HFFc6 (cell line): ENCODE results near the gene ACOT7. TPM values are rescaled to one million over a fixed set of nuclear protein-coding genes. Genes with fewer than 3 reads are reported as not detected.

Experiments
- DNase-seq: peaks from one replicate; pipeline ENCODE4 v3.0.0-alpha.2; 2018
- H3K27ac Mint-ChIP-seq: 2 replicates; pipeline ENCODE4 v1.8.0; 2020; ENCODE audit warnings: mild to moderate bottlenecking, mixed read lengths
- H3K27me3 Mint-ChIP-seq: 2 replicates; pipeline ENCODE4 v1.8.0; 2021; ENCODE audit warnings: mild to moderate bottlenecking, moderate library complexity, mixed read lengths; ENCODE audit not compliant: insufficient read depth
- H3K36me3 Mint-ChIP-seq: 2 replicates; pipeline ENCODE4 v1.8.0; 2021; ENCODE audit warnings: low read depth, mixed read lengths
- H3K4me1 Mint-ChIP-seq: 2 replicates; pipeline ENCODE4 v1.8.0; 2020; ENCODE audit warnings: low read depth, mixed read lengths
- H3K4me3 Mint-ChIP-seq: 2 replicates; pipeline ENCODE4 v1.8.0; 2020; ENCODE audit warnings: mild to moderate bottlenecking, moderate library complexity, mixed read lengths
- H3K9me3 Mint-ChIP-seq: 2 replicates; pipeline ENCODE4 v1.8.0; 2020; ENCODE audit warnings: mild to moderate bottlenecking, mixed read lengths
- total RNA-seq, 6 experiments: library from RNA; stranded (reverse); fragmentation: NEBNext Ultra II Directional; extraction: Animal tissue kit (Norgen Biotek cat#: 25700); gene quantifications; 2 replicates in 1 of 6; 3 replicates in 5 of 6; pipeline ENCODE4 v1.2.3, GENCODE V29; 2021
- TF ChIP-seq, protein P1 (sequence below): fragments of 200-600 bp; sonication (generic); IDR thresholded peaks from 2 replicates; pipeline ENCODE4 v1.5.0; 2021; ENCODE audit warnings: antibody characterized with exemption, mild to moderate bottlenecking

ACOT7 gene
- total RNA-seq, 6 experiments from 2014 or later = 103 to 125 (median 111) TPM

DNA sequence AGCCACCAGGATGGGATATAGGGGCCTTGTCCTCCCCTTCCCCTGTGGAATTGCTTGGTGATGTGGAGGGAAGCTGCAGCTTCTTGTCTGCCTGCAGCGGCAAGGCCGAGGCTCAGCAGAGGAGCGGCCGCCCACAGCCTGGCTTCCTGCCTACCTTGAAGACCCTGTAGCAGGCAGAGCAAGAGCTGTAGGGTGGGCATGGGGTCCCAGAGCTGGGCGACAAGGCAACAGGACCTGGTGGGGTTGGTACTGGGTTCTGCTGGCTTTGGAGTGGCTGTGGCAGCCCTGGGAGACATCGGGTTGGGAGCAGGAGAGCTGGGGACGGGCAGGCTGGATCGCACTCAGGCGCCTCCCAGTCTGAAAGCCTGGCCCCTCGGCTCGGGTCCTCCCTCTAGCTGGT, 126.9 kb downstream of the ACOT7 start:
- no peak for DNase-seq
- Mint-ChIP-seq H3K4me3 (no peak overlapping the region), H3K36me3 (no peaks in the 10 kb centered on the region), H3K9me3 (no peaks in the 10 kb centered on the region), H3K27ac (no peak overlapping the region), H3K4me1 (peaks cover 21% of the 10 kb centered on the region), H3K27me3 (peaks cover 2% of the 10 kb centered on the region; the same call in 1 of the 2 replicates)
- TF ChIP-seq, protein P1, sequence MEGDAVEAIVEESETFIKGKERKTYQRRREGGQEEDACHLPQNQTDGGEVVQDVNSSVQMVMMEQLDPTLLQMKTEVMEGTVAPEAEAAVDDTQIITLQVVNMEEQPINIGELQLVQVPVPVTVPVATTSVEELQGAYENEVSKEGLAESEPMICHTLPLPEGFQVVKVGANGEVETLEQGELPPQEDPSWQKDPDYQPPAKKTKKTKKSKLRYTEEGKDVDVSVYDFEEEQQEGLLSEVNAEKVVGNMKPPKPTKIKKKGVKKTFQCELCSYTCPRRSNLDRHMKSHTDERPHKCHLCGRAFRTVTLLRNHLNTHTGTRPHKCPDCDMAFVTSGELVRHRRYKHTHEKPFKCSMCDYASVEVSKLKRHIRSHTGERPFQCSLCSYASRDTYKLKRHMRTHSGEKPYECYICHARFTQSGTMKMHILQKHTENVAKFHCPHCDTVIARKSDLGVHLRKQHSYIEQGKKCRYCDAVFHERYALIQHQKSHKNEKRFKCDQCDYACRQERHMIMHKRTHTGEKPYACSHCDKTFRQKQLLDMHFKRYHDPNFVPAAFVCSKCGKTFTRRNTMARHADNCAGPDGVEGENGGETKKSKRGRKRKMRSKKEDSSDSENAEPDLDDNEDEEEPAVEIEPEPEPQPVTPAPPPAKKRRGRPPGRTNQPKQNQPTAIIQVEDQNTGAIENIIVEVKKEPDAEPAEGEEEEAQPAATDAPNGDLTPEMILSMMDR = no peak

DNA sequence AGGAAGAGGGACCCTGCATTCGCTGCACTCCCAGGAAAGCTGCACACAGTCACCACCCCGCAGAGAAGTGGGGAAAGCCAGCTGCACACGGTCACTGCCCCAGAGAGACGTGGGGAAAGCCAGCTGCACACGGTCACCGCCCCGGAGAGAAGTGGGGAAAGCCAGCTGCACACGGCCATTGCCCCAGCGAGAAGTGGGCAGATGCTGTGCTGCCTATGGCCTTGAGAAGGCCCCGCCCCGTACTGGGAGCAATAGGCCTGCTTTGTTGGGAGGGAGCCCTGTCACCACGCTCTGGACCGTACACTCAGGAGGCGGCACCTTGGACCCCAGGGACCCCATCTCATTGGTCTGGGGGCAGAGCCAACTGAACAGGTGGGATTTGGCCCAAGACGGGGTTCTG, 128.4 kb downstream of the ACOT7 start:
- H3K4me3 Mint-ChIP-seq = no peak overlapping the region

DNA sequence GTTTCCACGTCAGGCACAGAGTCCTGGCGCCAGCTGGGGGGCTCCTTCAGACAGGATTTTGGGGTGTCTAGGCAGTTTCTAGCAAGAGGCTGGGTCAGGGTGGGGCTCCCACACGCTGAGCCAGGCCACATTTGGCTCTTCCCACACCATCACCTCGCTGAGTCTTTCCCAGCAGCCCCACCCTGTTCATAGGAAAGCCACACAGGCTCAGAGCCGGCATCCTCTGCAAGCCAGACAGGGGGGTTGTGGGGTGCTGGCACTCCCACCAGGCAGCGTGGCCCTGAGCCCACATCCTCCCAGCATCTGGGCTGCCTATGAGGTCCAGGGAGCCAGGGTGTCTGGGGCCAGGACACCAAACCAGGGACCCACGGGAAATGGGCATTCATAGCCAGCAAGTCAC, 129.9 kb downstream of the ACOT7 start:
- Mint-ChIP-seq H3K36me3 (no peaks in the 10 kb centered on the region), H3K9me3 (no peaks in the 10 kb centered on the region), H3K27ac (no peak overlapping the region), H3K27me3 (peaks cover 2% of the 10 kb centered on the region), H3K4me1 (peaks cover 14% of the 10 kb centered on the region), H3K4me3 (no peak overlapping the region)
- TF ChIP-seq, protein P1 = no peak
- DNase-seq = no peak

More for the DNA sequence above, 128.4 kb downstream of the ACOT7 start:
- no peaks in the 10 kb centered on the region for H3K36me3 Mint-ChIP-seq
- no peaks in the 10 kb centered on the region for H3K9me3 Mint-ChIP-seq
- H3K27ac Mint-ChIP-seq = no peak overlapping the region
- DNase-seq = no peak
- H3K4me1 Mint-ChIP-seq = peaks cover 14% of the 10 kb centered on the region
- TF ChIP-seq, protein P1 = no peak
- peaks cover 2% of the 10 kb centered on the region; the same call in 1 of the 2 replicates for H3K27me3 Mint-ChIP-seq

DNA sequence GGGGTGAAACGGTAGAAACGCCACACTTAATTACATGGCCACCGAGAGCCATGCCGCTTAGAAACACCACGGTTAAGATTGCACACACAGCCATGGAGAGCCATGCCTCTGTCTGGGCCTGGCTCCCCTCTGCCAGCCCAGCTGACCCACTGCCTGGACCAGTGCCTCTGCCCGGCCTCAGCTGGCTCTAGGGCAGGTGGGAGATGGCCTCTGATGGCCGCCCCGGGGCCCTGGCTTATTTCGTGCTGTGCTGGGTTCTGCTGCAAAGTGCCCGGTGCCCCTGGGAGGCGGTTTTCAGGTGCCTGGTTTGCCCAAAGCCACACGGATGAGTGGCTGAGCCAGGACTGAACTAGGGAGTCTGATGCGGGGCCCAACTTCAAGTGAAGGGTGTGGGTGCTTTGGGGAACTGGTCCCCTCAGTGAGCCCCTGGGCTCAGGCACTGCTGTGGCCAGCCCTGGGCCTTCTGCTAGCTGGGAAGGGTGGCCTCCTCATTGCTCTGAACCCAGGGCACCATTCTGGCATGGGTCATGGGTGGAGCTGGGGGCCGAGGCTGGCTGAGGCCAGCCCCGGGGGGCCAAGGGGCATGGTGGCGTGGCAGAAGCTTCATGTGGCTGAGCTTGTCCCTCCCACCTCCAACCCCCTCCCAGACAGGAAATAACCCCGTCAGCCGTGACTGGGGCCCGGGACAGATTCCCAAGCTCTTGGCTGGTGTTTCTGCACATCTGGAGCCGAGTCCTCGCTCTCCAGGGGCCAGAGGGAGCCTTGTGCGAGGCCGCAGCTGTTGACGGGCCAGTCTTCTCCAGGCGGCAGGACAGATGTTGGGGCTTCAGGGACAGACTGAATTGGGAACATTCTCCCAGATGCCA, 130.8 kb downstream of the ACOT7 start:
- Mint-ChIP-seq H3K9me3 (no peaks in the 10 kb centered on the region), H3K4me3 (no peak overlapping the region), H3K36me3 (no peaks in the 10 kb centered on the region), H3K4me1 (peaks cover 7% of the 10 kb centered on the region), H3K27ac (no peak overlapping the region), H3K27me3 (peaks cover 2% of the 10 kb centered on the region)
- DNase-seq = no peak
- TF ChIP-seq, protein P1 = no peak

DNA sequence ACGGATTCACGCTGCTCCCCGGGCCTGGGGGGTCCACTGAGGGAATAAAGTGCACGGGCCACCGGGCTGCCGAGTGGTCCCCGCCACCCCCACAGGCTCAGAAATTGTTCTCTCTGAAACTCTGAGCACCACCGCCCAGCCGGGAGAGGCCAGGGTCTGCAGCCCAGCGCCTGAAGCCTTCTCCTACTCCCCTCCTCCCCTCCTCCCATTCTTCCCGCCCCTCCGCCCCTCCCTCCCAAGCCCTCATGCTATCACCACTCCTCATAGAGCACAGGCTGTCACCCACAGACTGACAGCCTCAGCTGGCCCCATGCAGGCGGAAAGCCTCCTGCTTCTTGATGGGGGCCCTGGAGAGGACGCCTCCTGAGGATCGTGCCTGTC, 132.0 kb downstream of the ACOT7 start:
- no peaks in the 10 kb centered on the region for H3K9me3 Mint-ChIP-seq
- H3K4me3 Mint-ChIP-seq = peak overlapping the region; percentile 61
- TF ChIP-seq, protein P1 = no peak
- no peak for DNase-seq
- no peak overlapping the region for H3K27ac Mint-ChIP-seq
- no peaks in the 10 kb centered on the region; the same call in 1 of the 2 replicates for H3K4me1 Mint-ChIP-seq
- no peaks in the 10 kb centered on the region for H3K36me3 Mint-ChIP-seq
- peaks cover 5% of the 10 kb centered on the region for H3K27me3 Mint-ChIP-seq
